Mucosa of descending colon (tissue), 3 donors: ENCODE data around the gene NHEJ1. TPM values are rescaled to one million over a fixed set of nuclear protein-coding genes. Genes with fewer than 3 reads are reported as not detected.
A peak's percentile ranks its signal among the peaks of the same experiment; 100 is the strongest.

Source experiments
- ATAC-seq: fragments of 200-7000 bp; cut with Tn5 transposase; one replicate; pipeline ENCODE4 v1.9.1; 2020; ENCODE audit warnings: mild to moderate bottlenecking, moderate library complexity
- DNase-seq, 3 donors: peaks; one replicate each; pipeline ENCODE4 v3.0.0-alpha.2; 2020
- H3K36me3 ChIP-seq: fragments of 200-600 bp; one replicate; pipeline ENCODE4 v1.8.0; 2021; ENCODE audit warnings: low read depth, mild to moderate bottlenecking
- H3K4me1 ChIP-seq: fragments of 200-600 bp; one replicate; pipeline ENCODE4 v1.8.0; 2021; ENCODE audit warnings: low read depth, mild to moderate bottlenecking
- H3K4me3 ChIP-seq: fragments of 200-600 bp; one replicate; pipeline ENCODE4 v1.8.0; 2021; ENCODE audit warnings: mild to moderate bottlenecking
- H3K9me3 ChIP-seq: fragments of 200-600 bp; one replicate; pipeline ENCODE4 v1.8.0; 2021; ENCODE audit warnings: mild to moderate bottlenecking
- intact Hi-C, 2 donors: fragments of 100-400 bp; cut with DNase I in 1 of 2; cut with micrococcal nuclease in 1 of 2; formaldehyde crosslinking; loops; one replicate each; pipeline versions ENCODE4 v1.11.0 to v1.11.1; 2022; cut with DNase I, micrococcal nuclease
- total RNA-seq, 3 donors: library from RNA; stranded (reverse); fragmentation: NEBNext Ultra II Directional in 2 of 3; extraction: Animal tissue kit (Norgen Biotek cat#: 25700) in 2 of 3; gene quantifications; one replicate each; pipeline versions ENCODE4 v1.2.1 to v1.2.4, GENCODE V29; 2021 to 2023
- TF ChIP-seq, protein P1 (sequence below): fragments of 200-600 bp; IDR thresholded peaks from one replicate; pipeline ENCODE4 v1.8.0; 2022; ENCODE audit warnings: antibody characterized with exemption, mild to moderate bottlenecking
- donor health status: DM: no; HTN: no; CAD: no; lungs with moderate emphysema.
- donor health status: DM: no; HTN: no; CAD: no.
- donor health status: DM: no; HTN: yes; CAD: no.

Gene NHEJ1
- total RNA-seq, 3 donors from 2014 or later, result 31.9 to 63.6 (median 41.7) TPM

DNA sequence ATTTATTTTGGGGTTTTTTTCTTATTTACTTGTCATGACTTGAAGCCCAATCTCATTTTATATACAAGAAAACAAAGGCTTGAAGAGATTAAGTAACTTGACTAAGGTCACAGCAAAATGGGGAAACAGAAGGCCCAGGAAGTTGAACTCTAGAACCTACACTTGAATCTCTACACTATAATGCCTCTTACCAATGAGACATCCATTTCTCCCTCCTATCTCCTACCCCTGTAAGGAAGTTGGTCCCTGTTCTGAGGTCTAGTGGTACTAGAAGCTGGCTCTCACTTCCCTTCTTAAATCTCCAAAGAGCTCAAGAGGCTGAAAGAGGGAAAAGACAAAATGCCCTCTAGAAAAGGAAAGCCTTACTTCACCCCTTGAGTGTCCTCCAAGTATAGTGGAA lies 74.4 kb downstream of the NHEJ1 start:
- Histone ChIP-seq H3K36me3 (no peaks in the 10 kb centered on the region), H3K4me3 (no peak overlapping the region), H3K4me1 (peaks cover 7% of the 10 kb centered on the region), H3K9me3 (no peaks in the 10 kb centered on the region)
- intact Hi-C loops, result no loop called here
- TF ChIP-seq, protein P1, sequence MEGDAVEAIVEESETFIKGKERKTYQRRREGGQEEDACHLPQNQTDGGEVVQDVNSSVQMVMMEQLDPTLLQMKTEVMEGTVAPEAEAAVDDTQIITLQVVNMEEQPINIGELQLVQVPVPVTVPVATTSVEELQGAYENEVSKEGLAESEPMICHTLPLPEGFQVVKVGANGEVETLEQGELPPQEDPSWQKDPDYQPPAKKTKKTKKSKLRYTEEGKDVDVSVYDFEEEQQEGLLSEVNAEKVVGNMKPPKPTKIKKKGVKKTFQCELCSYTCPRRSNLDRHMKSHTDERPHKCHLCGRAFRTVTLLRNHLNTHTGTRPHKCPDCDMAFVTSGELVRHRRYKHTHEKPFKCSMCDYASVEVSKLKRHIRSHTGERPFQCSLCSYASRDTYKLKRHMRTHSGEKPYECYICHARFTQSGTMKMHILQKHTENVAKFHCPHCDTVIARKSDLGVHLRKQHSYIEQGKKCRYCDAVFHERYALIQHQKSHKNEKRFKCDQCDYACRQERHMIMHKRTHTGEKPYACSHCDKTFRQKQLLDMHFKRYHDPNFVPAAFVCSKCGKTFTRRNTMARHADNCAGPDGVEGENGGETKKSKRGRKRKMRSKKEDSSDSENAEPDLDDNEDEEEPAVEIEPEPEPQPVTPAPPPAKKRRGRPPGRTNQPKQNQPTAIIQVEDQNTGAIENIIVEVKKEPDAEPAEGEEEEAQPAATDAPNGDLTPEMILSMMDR, result no peak
- ATAC-seq (no peak), DNase-seq (no peak)

DNA sequence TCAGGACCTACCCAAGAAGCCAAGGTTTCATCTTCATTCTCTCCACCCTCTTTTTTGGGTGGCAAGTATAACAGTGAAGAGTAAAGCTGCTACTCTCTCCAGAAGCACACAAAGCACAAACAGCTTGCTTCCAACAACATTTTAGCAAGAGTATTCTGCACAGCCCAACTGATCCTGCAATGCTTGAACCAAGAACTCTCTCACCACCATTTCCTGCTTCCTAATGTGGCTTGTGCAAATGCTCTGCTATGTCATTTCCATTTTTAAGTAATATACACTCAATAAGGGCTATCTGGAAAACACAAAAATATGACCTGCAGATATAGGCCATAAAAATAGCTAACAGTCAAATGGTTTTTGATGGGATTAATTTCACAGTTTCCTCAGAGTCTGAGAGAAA lies 75.8 kb downstream of the NHEJ1 start:
- ATAC-seq (no peak), DNase-seq (no peak)
- TF ChIP-seq, protein P1, result no peak
- Histone ChIP-seq H3K36me3 (no peaks in the 10 kb centered on the region), H3K4me3 (no peak overlapping the region), H3K4me1 (peaks cover 18% of the 10 kb centered on the region), H3K9me3 (no peaks in the 10 kb centered on the region)
- intact Hi-C loops, result no loop called here

DNA sequence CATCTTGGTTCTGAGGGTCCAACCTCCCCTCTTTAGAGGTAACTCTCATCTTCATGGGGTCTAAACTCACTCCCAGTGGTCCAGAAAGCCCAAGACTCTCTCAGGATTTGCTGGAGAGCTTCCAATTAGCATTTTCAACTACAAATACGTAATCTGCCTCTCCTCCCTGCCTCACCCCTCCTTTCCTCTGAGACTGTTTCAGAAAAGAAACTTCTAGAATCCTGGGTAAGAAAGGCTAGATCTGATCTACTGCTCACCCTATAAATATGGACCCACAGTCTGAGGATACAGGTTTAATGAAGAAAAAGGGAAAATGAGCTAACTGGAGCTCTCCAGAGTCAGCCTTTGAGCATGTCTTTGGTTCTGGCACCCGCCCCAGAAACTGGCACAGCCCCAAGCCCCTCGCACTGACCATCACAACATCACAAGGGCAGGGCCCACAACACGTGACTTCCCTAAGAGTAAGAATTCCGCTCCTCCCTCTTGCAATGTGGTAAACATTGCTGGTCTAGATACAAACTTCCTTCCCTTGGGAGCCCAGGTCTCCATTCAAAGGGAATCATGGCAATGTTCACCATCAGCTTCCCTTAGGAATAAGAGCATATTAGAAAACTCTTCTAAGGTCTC lies 78.2 kb downstream of the NHEJ1 start:
- TF ChIP-seq, protein P1, result no peak
- intact Hi-C loops, result no loop called here
- ATAC-seq (peak; percentile 53), DNase-seq (peak; percentile 70 to 78 (median 77))
- Histone ChIP-seq H3K4me3 (no peak overlapping the region), H3K9me3 (no peaks in the 10 kb centered on the region), H3K36me3 (no peaks in the 10 kb centered on the region), H3K4me1 (peaks cover 29% of the 10 kb centered on the region)

DNA sequence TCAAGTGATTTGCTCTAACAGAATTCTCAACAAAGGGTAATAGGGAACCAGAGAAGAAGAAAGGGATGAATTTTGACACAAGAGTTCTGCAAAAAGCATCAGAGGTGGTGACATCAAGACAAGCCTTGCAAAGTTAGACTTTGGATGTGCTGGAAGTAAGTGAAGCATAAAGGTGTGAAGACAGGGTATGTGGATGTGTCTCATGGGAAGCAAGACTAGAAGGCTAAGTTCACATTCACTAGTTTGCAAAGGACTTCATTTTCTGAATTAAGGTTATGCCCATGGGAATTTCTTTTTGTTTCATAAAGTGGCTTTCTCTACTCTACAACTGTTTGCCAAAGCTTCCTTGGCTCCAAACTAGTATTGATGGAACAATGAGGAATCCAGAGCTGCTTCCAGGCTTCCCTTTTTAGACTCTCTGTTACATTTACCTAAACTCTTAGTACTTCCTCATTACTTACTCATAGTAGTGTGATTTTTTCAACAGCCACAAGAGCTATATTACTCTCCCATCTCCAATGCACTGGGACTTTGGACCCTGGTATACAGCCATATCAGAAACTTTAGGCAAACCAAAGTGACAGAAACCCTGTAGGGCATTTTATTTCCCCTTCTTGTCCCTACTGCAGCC lies 78.8 kb downstream of the NHEJ1 start:
- DNase-seq (peak in 1 of 3 donors; percentile 70), ATAC-seq (peak; percentile 85)
- no peaks in the 10 kb centered on the region for H3K36me3 ChIP-seq
- intact Hi-C loops, result no loop called here
- no peaks in the 10 kb centered on the region for H3K9me3 ChIP-seq
- no peak overlapping the region for H3K4me3 ChIP-seq
- peaks cover 29% of the 10 kb centered on the region for H3K4me1 ChIP-seq
- TF ChIP-seq, protein P1, result no peak

DNA sequence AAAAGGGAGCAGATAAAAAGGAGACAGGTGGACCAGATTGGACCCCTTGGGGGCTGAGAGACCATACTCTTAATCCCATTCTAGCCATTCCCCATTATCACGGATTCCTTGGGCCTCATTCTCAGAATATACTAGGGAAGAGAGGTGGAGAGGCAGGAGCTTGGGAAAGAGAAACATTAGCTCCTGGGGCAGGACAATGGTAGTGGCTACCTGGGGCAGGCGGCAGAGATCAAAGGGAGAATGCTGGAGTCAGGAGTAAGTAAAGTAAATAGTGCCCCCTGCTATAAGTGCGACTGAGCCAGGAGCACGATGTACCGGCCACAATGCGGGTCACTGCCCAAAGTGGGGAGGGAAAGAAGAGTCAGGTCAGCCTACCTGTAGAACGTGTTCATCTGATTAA lies 79.5 kb downstream of the NHEJ1 start:
- DNase-seq (peak in 1 of 3 donors; percentile 48), ATAC-seq (no peak)
- Histone ChIP-seq H3K4me3 (no peak overlapping the region), H3K9me3 (no peaks in the 10 kb centered on the region), H3K4me1 (peaks cover 29% of the 10 kb centered on the region), H3K36me3 (no peaks in the 10 kb centered on the region)
- TF ChIP-seq, protein P1, result no peak
- intact Hi-C loops, result no loop called here
